Middle frontal gyrus (tissue), 1 donor: ENCODE measurements around the gene MAGI2.

Experiments used
- DNase-seq: peaks from one replicate; pipeline ENCODE4 v3.0.0-alpha.2; 2015; ENCODE audit warnings: low spot score; ENCODE audit errors: extremely low spot score

MAGI2 gene

DNA sequence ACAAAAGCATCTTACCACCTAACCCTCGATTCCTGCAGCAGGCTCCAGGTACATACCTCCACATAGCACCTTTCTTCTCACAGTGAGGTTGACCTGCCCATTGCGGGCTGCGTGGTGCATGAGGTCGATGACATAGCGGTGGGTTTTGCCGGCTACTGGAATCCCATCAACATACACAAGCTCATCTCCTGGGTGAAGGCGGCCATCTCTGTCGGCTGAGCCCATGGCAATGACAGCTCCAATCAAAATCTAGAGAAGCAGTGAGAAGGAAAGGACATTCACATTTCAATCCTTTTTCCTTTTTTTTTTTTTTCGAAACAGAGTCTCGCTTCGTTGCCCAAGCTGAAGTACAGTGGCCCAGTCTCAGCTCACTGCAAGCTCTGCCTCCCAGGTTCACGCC, 1285.6 kb downstream of the MAGI2 start:
- DNase-seq: no peak

DNA sequence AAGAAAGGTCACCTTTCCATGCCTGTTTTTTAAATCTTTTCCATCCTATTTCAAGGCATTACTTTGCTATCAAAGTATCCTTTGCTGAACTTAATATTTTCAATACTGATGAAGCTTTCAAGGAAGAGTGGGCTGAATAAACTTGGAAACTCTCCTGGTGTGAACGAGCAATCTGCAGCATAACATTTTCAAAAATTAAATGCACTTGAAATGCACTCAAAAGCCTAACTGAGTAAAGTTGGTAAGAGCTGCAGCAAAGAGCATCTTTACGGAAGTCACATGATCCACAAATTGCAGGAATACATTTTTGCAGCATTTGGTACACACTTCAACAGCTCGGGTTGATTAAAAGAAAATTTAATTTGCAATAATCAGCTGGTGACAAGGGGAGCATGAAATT, 1287.6 kb downstream of the MAGI2 start:
- DNase-seq: no peak

DNA sequence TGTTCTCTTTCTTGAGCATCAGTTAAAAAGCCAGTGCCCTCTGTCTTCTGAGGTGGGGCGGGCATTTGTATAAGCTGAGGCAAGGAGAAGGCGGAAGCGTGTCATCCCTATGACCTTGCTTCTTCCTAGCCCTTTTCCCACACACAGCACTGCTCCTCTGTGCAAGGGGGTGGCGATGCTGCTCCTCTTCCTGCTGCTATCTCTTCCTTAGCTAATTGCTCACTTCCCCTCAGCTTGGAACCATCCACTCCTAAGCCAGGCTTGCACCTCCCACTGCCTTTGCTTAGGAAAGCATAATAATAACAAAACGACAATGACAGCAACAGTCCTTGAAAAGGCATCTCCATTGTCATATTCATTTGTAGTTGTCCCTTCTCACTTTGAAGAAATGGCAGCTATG, 1288.0 kb downstream of the MAGI2 start:
- DNase-seq: no peak

DNA sequence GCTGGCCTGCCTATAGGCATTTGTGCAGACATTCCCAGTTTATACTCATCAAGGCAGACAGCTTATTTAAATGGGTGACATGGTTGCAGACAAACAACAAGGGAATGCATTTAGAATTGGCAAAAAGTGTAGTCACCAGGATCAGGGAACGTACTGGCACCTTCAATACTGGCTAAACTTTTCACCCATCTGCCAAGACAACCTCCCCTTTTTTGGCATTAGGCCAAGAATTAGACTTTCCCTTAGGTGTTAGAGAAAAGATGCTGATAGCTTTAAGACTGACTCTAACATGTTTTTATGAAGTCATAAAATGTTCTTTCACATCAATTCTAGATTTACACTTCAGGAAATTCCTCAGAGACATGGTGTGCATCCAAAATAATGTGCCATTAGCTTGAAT, 1289.0 kb downstream of the MAGI2 start:
- no peak for DNase-seq

DNA sequence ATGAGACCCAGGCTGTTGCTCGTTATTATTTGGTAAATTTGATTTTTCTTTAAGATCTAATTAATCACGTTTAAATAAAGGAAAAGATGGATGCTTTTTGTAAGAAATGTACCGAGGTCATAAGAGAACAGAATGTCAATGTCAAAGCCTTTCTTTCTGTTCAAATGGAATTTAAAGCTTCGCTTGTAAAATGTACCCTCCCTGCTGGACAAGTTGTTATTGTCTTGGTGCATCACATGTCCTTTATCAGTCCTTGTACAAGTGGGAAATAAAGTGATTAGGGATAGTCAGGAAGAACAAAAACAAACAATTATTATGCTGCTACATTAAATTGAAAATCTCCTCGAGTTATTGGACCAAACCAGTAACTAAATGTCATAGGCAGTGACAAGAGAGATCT, 1291.7 kb downstream of the MAGI2 start:
- DNase-seq: no peak

DNA sequence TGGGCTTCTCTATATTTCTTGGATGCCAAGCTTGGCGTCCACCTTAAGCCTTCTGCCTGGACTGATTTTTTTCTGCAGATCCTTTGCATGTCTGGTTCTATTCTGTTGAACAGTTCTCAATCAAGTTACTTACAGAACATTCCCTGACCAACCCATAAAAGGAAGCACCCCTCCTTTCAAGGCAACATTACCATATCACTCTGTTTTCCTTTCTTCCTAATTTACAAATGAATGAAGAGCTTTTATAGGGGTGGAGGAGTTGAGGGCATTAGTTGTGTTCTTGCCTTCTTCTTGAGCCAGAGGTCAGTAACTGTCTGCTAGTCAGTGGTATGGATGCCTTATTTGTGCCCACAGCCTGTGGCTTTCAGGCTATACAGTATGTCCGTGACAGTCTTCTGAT, 1293.9 kb downstream of the MAGI2 start:
- no peak for DNase-seq

DNA sequence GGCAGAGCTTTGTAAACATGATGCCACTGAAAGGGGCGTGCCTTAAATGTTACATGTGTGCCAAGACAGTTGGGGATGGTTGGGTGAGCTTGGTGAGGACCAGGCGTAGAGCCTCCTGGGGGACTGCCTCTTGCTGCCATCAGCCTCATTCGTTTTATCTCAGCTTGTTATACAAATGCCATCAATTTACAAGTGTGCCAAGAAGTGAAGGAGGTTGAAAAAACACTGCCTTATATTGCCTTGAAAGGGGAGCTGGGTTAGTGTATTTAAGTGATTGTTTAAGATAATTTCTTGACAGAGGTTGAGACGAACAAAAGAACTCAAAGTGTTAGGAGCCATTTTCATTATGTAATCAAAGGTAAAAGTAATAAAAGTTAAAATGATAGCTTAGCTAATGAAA, 1300.2 kb downstream of the MAGI2 start:
- no peak for DNase-seq

DNA sequence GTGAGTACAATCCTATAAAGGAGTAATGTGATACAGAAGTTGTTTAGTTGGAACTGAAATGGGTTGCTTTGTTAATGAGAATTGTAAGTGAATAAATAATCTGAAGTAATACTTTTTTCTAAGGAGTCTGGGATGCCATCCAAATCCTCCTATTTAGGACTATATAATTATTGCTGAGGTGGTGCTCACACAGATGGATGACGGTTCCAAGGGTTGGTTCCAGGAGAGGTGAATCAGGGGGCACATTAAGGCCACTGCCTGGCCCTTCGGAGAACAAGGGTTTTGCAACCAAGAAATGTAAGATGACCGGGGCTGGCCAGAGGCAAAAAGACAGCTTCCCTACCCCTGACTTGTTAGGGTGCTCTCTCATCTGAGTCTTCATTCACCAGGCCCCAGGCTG, 1302.2 kb downstream of the MAGI2 start:
- DNase-seq: no peak

DNA sequence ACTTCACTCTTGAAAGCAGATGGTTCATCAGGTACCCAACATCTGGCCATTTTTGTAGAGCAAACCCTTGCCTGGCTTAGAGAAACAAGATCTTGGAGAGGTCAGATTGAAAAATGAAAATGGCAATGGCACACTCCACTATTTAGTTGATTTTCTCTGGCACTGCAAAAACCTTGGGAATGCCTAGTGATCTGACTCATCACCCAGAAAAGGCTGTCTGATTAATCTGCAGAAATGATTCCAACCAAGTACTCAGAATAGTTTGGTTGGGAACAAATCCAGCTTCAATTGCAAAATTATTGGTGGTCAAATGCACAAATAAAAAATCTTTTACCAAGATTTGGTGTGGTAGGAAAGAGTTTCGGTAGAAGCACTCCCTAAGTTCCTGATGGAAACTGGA, 1303.7 kb downstream of the MAGI2 start:
- no peak for DNase-seq

DNA sequence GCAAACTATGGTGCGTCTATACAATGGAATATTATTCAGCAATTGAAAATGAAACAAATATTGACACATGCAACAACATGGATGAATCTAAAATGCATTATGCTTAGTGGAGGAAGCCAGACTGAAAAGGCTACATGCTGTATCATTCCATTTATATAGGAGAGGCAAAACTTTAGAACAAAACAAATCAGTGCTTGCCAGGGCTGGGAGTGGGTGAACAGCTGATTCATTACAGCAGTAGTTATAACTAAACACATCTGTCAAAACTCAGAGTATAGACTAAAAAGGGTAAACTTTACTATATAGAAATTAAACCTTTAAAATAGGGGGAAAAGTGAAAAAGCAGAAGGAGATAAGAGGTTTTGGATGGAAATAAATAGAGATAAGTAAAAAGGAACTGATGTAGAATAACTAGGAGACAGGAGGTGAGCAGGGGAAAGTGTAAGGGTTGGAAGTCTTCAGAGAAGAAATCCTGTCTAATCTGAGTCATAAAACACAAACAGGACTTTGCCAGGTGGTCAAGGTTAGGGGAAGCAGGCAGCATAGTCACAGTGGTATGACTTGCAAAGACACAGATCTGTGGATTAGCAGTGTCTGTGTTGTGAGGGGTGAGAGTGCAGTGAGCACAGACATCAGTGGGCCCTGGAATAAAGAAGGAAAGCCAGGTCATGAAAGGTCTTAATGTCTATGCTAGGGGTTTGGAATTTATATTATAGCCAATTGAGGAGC, 1305.1 kb downstream of the MAGI2 start:
- DNase-seq: no peak

DNA sequence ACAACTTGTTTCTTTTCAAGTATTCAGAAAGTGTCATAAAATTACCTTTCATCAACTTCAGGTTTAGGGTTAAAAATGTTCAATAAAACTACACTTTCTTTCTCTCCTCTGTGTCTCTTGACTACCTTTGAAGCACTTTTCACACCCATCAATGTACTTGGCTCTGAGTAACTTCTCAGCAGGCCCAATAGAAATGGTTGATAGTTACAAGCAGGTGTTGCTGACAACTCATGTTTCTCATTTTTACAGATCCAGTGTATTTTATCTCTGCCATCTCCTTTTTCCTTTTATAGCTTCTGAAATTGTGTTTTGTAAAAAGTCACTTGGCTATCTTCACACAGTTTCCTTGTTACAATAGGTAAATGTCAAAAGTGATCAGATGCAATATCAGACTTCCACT, 1306.9 kb downstream of the MAGI2 start:
- no peak for DNase-seq

DNA sequence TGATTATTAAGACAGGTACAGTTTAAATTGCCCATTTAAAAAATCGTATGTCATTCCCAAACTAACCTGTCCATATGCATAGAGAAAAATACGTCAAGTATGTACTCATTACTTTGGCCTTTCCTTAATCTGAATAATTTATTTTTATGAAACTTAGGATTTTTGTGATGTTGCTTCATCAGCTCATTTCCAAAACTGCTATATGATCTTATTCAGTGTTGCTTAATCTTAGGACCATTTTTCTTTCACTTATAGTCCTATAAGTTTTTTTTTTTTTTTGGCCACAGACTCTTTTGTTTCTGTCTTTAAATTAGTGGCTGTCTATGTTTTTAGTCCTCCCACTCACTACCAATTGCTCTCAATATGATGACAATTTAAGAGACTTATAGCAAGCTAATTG, 1309.8 kb downstream of the MAGI2 start:
- no peak for DNase-seq

DNA sequence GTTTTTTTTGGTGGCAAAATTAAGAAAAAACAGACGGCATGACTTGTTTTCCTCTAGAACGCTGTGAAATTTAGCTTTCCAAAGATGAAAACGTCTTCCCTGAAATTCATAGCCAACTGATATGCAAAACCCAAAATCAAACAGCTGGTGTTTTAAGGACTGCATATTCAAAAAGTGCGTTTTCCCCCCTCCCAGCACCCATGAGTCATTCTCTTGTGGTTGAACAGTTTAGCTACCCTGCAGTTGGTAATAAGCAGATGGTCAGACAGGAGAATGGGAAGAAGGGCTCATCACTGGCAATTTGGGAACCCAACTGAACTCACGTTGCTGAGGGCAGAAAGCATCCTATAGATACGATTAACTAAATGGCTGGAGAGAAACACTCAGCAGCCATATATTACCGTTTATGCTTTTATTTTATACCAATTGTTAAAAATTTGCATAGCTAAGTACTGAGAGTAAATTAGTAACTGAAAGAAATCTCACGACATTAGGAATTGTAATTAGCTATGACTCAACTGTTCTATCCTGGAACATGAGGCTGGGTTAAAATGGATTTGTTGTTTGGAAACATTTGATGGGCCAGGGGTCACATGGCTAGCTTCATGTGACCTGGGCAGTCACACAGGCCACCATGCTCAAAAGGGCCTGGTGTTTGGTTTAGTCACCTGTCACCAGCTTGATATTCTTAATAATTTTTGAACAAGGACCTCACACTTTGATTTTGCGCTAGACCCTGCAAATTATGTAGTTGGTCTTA, 1311.8 kb downstream of the MAGI2 start:
- DNase-seq: no peak

DNA sequence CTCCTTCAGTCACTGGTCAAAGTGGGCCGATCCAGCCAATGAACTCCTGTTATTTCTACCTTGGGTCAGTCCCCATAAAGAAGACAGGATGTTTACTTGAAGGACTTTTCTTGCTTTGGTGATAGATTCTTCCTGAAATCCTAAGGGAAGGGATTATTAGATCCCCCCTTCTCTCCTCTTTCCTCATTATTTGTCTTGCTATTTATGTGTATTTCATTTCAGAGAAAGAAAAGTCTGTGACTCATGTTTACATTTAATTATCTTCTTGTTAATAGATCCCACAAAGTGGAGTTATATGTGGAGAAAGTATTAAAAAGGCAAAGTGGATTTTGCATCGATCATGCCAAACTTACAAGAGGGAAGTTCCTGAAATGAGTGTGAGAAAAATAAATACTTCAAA, 1313.4 kb downstream of the MAGI2 start:
- no peak for DNase-seq

DNA sequence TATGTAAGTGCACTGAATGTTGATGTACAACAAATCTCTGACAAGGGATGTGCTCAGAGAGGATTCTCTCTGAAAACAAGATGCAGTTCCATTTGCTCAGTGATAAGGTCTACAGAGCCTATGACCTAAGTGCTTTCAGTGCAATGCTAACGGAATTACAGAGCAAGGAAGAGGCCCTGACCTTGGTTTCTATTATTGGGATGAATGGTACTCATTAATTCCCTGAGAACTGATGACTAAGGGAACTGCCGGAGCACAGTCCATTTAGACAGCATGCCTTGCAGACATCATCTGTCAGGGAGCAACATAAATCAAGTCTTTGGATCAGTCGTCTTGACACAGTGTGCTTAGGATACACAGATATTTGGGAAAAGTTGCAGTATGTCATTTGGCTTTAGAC, 1314.1 kb downstream of the MAGI2 start:
- no peak for DNase-seq

DNA sequence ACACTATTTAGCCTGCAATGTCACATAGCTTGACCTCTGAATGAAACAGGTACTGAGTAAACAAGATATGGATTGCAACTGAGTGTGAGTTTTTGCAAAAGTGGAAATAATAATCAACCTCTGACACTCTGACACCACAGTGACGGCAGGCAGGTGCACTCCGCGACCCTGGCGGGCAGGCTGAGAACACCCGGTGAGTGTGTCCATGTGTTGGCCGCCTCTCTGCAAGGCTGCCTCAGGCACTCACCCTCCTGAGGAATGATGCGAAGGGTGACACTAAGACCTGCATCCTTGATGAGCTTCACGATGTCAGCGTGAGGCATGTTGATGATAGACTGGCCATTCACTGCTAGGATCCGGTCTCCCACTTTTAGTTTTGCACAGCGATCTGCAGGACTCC, 1318.7 kb downstream of the MAGI2 start:
- no peak for DNase-seq

DNA sequence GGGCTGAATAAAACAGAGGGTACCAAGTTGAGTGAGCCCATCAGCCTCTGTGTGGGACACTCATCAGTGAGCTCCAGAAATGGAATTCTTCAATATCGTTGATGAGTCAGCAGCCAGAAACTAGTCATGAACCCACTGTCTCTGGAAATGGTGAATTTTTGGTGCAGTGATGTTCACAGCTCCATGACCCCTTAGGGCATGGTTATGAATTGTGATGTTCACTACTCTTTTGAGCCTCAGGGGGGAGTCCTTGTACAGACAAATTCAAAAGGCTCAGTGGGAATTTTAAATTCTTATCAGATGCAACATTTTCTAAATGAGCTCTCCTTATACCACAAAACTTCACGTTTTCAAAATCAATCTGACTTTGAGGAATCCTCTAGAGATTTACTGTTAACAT, 1319.2 kb downstream of the MAGI2 start:
- no peak for DNase-seq

DNA sequence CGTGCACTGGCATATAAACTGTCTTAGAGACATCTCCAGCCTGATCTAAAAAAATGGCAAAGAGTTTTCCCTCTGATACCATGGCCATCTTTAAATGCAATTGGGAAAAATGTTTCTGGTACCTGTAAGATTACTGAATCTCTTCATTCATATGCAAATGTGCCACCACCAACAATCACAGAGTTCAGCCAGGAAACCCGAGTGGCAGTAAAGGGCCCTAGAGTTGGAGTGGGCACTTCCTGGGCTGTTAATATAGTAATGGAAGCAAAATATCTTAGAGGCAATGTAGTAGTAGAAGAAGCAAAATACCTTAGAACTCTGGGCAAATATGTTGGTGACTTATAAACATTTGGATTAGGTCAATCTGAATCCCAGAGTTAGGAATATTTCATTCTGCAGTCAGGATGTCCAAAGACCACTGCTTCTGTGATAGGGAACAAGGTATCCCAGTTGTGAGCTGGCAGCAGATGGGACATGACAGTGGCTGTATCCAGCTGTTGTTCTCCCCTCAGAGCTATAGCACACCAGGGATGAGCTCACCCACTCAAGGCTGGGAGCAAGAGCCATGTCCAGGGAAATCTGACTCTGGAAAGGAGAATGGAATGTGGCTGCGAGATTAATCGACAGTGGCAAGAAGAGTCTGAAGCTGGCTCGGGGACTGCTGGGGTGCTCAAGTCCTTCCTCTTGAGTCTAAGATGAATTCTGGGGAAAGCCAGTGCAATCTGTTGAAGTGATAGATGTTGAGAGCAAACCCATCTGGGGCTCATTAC, 1322.8 kb downstream of the MAGI2 start:
- no peak for DNase-seq

DNA sequence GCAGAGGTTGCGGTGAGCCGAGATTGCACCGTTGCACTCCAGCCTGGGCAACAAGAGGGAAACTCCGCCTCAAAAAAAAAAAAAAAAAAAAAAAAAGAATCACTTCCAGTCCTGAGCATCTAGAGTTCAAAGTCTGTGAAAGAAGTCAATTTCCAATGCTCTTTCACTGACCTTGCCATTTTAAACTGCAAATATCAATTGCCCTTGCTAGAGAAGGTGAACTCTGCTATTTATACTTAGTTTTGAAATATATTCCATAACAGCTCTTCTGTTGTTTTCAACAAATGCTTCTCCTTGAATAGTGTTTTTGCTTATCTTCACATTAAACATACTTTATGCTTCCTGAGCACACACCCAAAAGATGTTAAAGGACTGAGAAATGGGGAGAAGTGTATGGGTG, 1323.6 kb downstream of the MAGI2 start:
- no peak for DNase-seq

DNA sequence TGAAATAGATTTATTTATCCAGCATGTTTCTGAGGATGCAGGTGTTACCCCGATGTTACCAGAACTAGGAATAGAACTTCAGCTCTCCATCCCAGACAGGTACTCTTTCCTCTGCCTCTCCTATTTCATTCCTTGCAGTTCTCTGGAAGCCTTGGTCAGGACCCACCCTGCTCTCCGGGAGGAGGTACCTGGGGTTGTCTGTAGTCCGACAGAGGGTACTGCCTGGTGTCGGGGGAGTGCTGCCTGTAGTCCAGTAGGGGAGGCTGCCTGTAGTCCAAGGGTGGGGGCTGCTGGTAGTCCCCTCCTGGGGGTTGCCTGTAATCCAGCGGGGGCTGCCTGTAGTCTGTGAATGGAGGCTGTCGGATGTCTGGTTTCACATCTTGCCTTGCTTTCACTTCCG, 1326.5 kb downstream of the MAGI2 start:
- no peak for DNase-seq

DNA sequence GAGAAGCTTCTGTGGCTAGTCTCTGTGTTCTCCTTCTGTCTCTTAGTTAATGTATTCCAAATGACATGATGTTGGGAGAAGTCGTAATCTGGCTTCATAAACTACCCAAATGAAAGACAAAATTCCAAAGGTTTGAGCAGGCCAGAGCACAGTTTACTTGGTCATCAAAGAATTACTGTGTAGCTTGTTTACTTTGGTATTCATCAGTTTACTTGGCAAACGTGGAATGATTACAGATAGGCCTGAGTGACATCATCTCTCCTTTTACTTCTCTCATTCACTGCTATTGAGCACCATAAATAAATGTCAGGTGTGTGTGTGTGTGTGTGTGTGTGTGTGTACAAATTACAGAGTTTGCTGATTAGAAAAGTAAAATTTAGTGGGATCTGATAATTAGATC, 1327.6 kb downstream of the MAGI2 start:
- no peak for DNase-seq

DNA sequence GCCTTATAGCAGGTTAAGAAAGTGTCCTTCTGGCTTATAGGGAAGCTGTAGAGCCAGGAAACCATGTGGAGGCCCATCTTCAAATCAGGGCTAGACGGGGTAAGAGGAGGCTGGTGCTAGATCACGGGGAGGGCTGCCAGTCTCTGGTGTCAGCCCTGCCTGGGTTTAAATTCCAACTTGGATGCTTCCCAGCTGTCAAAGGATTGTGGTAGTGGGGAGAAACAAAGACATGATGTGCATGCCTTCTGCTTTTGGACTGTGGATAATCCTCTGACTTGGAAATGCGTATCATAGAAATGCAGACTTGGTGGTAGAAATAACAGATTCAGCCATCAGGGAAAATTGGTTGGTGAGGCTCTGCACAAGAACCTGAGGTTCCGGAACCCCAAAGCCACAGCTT, 1329.3 kb downstream of the MAGI2 start:
- no peak for DNase-seq
